DMS 273 treated with DMSO at 0.1 percent for 48 hours (cell line): ENCODE data around the gene DPYSL4.

Experiments used
- DNase-seq: peaks from one replicate; lab custom pipeline; 2025; lab: John Stamatoyannopoulos, UW

The DPYSL4 gene

GRCh38 chr10:132186488-132187429, at the start of gene DPYSL4:
Gene DPYSL4 (plus strand): TSS chr10:132186948. CDS start chr10:132187064, 116 bp downstream.
- no peak for DNase-seq

DNA sequence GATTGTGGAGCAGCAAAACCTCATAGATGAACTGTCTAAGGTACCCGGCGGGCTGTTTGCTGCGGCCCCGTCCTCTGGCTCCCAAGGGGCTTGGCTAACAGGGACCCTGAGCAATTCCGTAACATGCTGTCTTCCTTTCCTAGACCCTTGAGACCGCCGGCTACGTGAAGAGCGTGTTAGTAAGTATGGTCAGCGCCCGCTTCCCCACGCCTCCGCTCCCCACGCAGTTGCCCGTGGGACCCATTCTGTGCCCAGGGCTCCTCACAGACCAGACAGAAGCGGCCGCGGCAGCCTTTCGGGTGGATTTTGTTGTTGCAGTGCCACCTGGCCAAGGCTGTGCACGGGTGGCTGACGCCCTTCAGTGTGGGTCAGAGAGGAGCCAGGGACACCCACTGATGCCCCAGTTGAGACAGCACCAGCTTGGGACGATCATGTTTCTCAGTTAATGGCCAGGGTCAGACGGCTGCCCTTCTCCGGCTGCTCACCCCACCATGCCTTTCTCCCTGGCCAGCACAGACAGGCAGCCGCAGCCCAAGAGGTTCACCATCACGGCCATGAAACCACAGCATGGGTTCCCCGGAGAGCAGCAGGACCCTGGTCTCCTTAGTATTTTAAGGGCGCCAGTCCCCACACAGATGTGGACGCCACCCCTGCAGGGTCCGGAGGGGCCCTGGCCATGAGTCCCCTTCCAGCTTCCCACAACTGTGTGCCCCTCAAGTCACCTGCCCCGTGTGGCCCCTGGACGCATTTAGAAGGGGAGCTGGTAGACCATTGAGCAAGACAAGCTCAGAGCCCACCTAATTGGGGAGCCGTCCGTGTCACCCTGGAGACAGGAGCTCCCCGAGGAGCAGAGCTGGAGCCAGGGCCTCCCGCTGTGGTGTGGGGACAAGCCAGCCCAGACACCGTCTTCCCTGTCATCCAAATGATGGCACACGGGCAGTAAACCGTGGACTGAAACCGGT, 49.4 kb upstream of the DPYSL4 start:
- no peak for DNase-seq

GRCh38 chr10:132138133-132138532, 48.6 kb upstream of the DPYSL4 start:
- DNase-seq, result no peak

DNA sequence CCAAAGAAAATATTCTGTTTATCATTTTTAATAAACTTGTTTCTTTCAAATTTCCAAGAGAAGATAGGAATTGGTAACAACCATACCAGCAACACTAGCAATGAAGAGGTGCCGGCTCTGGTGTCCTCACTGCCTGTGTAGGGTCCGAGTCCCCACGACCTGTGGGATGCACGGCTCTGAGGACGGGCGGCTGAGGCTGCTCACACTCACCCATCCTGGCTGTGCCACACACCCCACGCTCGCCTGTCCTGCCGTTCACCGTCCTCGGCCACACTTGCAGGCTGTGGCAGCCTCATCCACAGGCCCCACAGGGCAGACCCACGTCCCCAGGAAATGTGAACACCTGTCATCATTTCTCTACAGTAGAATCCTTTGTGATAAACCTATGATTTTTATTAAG, 48.2 kb upstream of the DPYSL4 start:
- no peak for DNase-seq

- DNase-seq, result no peak
These were observed 47.2 kb upstream of the DPYSL4 start for GRCh38 chr10:132139526-132139925.

GRCh38 chr10:132140167-132140925, 46.4 kb upstream of the DPYSL4 start:
- DNase-seq, result no peak

DNA sequence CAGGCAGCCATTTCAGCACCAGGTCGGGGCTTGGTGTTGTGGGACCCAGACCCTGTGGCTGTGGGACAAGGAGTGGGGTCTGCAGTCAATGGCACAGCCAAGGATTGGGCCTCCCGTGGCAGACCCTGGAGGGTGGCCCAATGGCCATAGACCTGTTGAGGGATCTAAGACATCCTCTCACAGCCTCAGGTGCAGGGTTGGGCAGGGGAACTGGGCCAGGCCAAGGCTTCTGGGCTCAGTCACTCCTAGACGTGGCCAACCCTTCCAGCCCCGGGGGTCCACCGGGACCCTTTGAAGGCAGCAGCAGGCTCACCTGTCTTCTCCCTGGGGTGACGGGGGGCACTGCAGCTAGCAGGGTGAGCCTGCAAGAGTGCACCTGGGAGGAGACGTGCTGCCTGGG, 45.7 kb upstream of the DPYSL4 start:
- no peak for DNase-seq

DNA sequence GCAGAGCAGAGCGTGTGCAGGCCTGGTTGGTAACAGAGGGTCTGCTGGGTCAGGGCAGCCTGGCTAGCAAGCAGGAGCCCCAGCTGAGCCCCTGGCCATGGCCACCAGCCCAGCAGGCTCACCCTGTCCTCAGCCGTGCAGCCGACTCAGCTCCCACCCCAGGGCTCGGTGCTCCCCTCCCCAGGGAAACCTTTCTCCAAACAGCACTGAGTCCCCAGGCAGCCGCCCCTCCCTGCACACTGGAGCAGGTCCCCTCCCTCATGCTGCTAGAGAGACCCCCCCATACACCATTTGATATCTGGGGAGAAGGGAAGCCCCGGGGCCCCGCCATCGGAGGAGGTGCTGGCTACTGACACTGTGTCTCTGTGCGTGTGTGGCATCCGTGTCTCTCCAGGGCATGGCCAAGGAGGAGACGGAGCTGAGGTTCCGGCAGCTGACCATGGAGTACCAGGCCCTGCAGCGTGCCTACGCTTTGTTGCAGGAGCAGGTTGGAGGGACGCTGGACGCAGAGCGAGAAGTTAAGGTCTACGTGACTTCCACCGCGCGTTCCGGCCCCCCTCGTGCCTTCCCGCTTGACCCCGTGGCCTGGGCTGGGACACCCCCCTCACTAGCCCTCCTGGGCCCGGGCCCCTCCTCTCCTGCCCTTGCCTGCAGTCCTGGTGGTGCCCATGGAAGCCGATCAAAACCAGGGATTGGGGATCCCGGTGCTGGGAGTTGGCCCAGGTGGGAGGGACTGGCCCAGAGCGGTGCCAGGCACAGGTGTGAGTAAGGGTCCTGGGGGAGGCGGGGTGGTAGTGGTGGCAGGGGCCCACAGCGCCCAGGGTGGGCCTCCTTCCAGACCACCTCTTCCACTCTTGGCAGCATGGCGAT, 45.0 kb upstream of the DPYSL4 start:
- DNase-seq, result no peak

DNA sequence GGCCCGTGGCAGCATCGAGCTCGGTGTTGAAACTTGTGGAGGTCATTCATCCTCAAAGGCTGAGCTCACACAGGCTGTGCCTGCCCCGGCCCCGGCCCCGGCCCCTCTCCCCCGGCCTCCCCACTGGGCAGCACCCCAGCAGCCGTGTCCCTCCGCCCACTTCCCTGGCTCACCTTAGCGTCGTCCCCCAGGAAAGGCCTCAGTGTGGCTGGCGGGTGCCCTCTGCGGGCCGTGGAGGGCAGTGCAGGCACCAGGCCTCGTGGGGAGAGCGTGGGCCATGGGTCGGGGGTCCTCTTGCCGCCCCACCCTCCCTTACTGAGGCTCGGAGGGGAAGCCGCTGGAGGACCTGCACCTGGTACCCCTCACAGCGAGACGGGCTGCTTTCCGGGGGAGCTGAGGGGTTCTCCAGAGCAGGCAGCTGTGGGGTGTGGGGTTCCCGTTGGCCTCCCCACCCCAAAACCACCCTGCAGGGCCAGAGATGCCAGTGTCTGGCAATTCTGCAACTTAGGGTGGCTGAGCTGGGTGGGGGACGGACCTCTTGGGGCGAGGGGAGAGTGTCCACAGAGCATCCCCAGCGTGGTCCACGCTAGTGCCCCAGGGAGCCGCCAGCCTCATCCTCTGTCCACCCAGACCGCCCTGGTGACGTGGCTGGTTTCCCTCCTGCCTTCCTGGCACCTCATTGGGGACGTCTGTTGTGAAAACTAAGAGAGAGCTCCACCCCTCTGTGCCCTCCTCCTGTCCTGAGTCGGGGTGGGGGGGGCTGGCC, 44.2 kb upstream of the DPYSL4 start:
- no peak for DNase-seq

- DNase-seq, result no peak
These were observed 43.6 kb upstream of the DPYSL4 start for GRCh38 chr10:132143162-132143561.

GRCh38 chr10:132144086-132144485, 42.7 kb upstream of the DPYSL4 start:
- DNase-seq, result no peak

DNA sequence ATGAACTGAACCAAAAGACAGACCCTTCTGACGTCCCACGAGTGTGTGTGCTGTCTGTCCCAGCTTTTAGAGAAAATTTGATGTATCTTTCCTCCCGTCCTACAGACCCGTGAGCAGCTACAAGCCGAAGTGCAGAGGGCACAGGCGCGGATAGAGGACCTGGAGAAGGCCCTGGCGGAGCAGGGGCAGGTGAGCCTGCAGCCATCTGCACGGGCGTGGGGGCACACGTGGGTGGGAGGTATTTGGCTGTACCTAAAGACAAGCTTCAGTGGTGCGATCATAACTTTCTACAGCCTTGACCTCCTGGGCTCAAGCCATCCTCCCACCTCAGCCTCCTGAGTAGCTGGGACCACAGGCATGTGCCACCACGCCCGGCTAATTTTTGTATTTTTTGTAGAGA, 41.7 kb upstream of the DPYSL4 start:
- DNase-seq, result no peak

- DNase-seq, result no peak
These were observed 41.1 kb upstream of the DPYSL4 start for GRCh38 chr10:132145521-132146185.

DNA sequence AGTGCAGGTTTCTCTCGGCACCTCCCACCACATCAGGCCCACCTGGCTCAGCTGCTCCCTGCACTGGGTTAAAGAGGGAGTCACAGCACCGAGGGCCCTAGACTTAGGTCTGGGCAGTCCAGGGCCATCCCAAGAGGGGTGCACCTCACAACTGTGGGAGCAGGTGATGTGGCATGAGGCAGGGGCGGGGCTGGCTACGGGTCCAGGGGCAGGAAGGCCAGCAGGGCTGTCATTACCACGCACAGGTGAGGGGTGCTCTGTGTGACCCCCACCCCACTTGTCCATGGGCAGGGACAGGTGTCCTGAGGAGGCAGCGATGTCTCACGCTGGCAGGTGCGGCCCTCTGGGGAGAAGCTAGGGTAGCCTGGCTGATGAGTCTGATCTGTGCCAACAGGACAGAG, 40.5 kb upstream of the DPYSL4 start:
- DNase-seq, result no peak

DNA sequence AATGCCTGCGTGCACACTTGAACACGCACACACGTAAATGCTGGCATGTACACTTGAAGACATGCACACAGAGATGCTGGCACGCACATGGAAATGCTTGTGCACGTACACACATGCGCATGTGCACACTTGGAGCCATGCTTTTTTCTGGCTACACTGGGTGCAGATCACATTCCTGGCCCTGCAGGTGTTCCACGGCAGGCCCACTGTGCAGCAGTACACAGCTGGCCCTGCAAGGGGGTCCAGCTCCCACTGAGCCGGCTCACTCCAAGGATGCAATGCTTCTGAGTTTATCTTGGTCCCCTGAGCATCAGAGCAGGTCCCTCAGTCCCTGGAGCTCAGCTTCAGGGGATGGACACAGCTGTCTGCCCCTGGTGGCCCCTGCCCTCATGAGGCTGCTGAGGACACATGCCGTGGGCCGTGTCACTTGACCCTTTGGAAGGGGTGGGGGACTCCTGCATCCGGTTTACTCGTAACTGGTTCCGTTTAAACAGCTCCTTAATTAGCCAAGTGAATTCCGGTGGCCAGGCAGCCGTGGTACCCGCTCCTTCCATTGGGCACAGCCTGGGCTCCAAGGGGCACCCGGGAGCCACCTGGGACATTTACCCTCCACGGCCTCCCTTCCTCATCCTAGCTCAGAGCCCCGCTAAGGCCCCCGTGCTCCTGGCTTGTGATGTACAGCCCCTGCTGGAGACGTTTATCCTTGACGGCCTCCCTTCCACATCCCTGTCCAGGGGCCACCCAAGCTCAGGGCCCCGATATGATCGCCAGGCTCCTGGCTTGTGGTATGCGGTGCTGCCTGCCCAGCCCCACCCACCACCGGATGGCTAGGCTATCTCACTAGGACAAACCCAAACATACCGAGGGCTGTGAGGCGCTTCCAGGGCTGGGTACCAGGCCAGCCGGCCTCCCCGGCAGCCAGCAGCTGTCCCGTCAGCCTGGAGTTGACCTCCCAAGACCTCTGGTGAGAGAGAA, 39.5 kb upstream of the DPYSL4 start:
- DNase-seq, result no peak

DNA sequence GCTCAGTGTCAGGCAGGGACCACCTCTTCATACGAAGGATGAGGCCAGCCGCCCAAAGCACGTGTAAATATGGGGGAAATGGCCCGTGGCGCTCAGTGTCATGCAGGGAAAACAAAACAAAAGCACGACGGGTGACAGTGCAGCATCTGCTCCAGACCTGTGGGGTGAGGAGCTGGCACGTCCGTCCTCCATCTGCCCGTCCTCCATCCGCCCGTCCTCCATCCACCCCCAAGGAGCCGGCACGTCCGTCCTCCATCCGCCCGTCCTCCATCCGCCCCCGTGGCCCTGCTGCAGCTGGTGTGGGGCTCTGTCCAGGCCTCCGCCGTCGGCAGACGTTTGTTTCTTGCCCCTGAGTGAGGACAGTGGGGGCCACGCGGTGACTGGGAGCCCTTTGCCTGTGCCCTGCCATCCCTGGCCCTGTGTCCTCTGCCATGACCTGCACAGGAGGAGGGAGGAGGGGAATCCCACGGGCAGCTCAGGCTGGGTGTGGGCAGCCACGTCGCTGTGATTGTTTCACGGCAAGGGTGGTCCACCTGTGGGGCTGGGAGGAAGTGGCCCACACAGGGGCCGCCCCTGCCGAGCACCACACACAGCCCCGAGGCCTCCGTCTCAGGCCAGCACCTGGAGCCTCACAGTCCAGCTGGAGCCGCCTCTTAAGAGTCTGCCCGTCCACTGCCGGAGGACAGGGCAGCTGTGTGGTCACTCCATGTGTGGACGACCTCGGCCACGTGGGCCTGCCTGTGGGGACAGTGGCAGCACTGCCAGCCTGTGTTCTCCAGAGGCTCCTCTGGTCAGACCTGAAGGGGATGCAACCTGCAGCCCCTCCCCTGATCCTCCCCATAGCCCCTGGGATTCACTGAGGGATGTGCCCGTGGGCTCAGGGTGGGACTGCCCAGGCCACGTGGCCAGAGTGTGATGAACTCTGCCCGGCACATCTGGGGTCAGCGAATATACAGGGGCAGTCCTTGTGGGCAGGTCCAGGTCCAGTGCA, 38.2 kb upstream of the DPYSL4 start:
- no peak for DNase-seq

DNA sequence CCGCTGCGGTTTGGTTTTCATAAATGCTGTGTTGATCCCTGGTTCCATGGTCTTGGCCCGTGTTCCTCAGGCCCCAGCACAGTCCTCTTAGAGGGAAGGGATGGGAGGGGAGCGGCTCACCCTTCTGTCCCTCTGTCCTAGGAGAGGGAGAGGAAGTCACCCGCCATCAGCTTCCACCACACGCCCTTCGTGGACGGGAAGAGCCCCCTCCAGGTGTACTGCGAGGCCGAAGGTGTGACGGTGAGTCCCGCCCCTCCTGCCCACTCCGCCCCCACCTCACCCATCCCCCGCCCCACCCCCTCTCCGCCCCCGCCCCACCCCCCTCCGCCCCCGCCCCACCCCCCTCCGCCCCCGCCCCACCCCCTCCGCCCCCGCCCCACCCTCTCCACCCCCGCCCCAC, 37.5 kb upstream of the DPYSL4 start:
- DNase-seq, result no peak
